ENCODE measurements around the gene ABCB8.
"Not testable (repeated sequence)": the region's sequence is repeated elsewhere in the genome, so short reads cannot be mapped to it uniquely, and the experiment has no call there.

Gene ABCB8

GRCh38 chr7:151014950-151015349 is 13.3 kb upstream of the ABCB8 start:
- no peak for DNase-seq (ENCODE audit: low read depth)

- DNase-seq (ENCODE audit: low read depth), result no peak
These were observed 12.3 kb upstream of the ABCB8 start for GRCh38 chr7:151015967-151016366.

DNA sequence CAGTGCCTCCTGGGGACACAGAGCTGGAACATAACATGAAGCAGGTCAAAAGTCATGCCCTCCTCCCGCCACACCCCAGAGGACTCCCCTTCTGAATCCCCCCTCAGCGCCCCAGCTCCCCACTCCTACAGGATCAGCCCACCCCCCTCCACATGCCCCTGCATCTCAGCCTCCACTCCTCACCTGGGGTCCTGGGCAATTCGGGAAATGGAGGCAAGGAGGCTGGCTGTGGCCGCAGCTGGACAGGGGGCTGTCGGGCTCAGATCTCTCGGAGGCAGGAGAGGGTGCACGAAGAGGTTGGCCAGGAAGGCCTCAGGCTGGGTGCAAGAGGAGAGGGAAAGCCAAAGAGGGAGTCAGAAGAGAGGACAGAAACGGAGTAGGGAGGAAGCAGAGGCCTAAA is 11.7 kb upstream of the ABCB8 start:
- DNase-seq (ENCODE audit: low read depth), result no peak

DNA sequence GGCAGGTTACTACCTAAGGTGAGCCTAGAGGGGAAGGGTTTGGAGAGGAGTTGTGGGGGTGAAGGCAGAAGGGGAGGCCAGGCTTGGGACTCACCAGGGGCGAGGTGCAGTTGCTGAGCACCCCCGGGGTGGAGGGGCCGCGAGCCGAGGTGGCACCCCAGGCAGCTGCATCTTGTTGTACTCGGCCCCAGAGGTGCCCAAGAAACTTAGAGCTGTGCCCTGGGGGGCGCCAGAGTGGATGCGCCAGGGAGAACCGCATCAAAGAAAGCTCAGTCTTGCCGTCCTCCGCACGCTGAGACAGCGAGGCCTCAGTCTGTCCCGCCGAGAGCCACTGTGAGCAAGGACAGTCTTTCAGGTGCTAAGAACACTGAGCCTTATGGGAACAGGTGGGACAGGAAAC is 11.3 kb upstream of the ABCB8 start:
- no peak for DNase-seq (ENCODE audit: low read depth)

GRCh38 chr7:151017370-151017952 is 10.8 kb upstream of the ABCB8 start:
- DNase-seq (ENCODE audit: low read depth), result no peak

DNA sequence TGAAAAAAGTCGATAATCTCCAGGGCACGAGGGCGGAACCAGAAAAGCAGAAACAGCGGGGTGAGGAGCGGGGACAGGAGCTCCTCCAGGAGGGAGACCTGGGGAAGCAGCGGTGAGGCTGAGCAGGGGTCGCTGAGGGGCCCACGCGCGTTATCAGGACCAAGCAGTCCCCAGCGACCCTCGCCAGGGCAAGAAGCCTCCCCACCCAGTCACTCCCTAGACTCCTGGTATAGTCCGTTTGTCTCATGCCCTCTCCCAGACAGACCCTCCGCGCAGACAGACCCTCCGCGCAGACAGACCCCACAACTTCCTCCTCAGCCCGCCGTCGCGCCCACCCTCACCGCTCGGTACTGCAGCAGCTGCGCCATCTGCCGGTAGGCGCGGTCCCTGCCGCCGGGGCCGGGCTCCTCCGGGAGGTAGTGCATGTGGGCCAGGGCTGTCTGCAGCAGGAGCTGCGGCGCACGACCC is 10.3 kb upstream of the ABCB8 start:
- peak; percentile 73 for DNase-seq (ENCODE audit: low read depth)

DNA sequence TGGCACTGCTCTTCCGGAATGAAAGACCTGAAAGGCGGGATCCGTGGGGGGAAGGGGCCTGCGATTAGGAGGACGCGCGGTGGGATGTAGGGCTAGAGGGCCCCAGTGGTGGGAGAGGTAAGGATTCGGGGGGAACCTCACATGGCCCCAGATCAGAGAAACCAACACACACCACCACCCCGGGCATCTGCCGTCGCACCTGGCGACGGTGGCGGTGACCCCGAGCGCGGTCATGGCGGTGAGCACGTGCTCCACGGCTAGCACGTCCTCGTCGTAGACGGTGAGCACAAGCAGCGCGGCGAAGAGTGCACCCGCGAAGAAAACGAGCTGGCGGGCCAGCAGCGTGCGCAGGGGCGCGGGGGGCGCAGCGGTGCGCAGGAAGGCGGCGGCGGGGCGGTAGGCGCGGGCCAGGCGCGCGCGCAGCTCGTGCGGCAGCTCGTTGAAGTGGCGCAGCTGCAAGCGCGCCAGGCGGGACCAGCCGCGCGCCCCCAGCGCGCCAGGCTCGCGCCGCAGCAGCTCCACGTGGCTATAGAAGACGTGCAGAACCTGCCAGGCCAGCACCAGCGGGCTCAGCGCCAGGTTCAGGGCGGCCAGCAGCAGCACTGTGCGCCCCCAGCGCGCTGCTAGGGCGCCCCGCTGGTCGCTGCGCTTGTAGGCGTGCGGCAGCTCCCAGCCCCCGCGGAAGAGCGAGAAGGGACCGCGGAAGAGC is 9.7 kb upstream of the ABCB8 start:
- no peak for DNase-seq (ENCODE audit: low read depth)

GRCh38 chr7:151019130-151019447 is 9.2 kb upstream of the ABCB8 start:
- no peak for DNase-seq (ENCODE audit: low read depth)

- DNase-seq (ENCODE audit: low read depth), result no peak
These were observed 8.0 kb upstream of the ABCB8 start for GRCh38 chr7:151020231-151020630.

GRCh38 chr7:151023232-151023631 is 5.0 kb upstream of the ABCB8 start:
- no peak for DNase-seq (ENCODE audit: low read depth)

DNA sequence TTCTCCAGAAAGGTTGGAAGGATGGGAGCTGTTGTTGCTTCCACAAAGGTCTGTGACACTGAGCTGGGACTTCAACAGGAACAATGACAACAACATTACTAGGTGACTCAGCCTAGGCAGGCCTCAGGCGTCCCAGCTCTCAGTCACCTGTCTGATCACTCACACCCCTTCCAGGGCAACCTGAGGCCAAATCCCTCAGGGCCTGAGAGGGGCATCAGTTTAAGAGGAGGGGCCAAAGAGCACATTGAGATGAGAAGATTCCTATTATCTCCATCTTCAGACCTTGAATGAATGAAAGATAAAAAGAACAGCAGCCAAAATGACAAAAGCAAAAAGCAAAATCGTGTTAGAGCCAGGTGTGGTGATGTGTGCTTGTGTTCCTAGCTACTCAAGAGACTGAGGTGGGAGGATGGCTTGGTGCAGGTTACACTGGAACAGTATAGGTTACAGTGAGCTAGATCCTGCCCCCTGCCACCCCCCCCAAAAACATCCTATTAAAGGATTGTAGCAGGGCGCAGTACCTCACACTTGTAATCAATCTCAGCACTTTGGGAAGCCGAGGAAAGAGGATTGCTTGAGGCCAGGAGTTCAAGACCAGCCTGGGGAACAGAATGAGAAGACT is 3.7 kb upstream of the ABCB8 start, which contains the start of gene ATG9B:
Gene ATG9B, minus strand, starts transcription at position 60 of the 622 bp plus-strand sequence. CDS start 71 bp downstream, outside the sequence.
- no peak for DNase-seq (ENCODE audit: low read depth)

DNA sequence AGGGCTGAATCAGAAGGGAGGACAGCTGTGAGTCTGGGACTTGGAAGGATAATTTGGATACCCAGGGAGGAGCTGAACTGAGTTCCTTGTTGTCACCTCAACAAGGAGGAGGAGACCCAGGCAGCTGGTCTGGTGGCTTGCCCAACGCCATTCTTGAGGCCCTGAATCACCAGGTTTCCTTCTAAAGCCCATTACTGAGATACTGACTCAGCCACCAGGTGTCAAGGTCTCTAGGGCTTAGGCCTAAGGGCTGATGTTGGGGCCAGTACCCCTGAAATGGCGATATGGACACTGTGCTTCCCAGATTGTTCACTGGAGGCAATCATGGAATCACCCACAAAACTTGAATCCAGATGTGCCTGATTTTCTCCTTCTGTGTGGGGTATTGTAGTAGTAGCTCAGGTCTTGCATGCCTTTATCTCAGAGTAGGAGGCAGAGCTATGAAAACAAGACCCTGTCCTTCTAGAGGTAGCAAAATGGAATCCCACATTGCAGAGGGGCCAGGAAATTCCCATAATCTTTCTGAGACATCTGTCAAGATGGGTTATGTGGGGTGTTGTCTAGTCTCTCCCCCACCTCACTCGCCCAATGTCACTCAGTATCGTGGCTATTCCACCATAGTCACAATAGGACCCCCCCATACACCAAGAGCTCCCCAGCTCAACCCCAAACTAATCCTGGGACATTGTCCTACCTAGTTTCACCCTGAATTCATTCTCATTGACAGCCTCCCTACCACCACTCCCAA is 2.2 kb upstream of the ABCB8 start:
- DNase-seq (ENCODE audit: low read depth), result no peak

- DNase-seq (ENCODE audit: low read depth), result not testable (repeated sequence)
These were observed 1.2 kb upstream of the ABCB8 start for GRCh38 chr7:151026771-151027727.

GRCh38 chr7:151027728-151028130 is 521 bp upstream of the ABCB8 start:
- DNase-seq (ENCODE audit: low read depth), result not testable (repeated sequence)

DNA sequence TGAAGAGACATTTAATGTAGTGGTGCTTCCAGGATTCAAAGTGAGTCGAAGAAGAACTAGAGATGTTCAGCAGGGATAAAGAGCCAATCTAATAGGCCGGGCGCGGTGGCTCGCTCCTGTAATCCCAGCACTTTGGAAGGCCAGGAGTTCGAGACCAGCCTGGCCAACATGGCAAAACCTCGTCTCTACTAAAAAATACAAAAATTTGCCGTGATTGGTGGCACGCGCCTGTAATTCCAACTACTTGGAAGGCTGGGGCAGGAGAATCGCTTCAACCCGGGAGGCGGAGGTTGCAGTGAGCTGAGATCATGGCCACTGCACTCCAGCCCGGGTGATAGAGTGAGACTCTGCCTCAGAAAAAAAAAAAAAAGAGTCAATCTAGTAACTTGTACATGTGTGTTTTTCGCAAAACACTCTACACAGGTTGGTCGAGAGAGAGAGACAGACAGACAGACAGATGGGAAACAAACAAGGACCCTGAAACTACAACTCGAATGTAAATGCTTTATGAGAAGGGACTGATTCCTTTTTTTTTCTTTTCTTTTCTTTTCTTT is 775 bp downstream of the ABCB8 start:
- DNase-seq (ENCODE audit: low read depth), result no peak

DNA sequence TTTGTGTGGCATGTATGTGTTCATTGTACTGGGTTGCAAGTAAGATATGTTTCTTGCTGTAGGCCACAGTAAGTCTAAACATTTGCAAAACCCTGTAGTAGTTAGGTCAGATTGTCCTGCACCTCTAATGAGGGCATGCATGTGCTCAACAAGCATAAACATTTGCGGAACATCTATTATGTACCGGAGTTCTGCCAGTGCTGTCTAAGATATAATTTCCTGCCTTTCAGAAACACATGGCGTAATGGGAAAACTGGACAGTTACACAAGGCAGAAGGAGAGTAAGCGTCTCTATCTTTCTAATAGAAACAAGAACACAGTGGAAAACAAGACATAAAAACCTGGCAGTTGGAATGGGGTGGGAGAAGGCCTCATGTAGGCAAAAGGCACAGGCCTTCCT is 2.8 kb downstream of the ABCB8 start:
- DNase-seq (ENCODE audit: low read depth), result no peak

DNA sequence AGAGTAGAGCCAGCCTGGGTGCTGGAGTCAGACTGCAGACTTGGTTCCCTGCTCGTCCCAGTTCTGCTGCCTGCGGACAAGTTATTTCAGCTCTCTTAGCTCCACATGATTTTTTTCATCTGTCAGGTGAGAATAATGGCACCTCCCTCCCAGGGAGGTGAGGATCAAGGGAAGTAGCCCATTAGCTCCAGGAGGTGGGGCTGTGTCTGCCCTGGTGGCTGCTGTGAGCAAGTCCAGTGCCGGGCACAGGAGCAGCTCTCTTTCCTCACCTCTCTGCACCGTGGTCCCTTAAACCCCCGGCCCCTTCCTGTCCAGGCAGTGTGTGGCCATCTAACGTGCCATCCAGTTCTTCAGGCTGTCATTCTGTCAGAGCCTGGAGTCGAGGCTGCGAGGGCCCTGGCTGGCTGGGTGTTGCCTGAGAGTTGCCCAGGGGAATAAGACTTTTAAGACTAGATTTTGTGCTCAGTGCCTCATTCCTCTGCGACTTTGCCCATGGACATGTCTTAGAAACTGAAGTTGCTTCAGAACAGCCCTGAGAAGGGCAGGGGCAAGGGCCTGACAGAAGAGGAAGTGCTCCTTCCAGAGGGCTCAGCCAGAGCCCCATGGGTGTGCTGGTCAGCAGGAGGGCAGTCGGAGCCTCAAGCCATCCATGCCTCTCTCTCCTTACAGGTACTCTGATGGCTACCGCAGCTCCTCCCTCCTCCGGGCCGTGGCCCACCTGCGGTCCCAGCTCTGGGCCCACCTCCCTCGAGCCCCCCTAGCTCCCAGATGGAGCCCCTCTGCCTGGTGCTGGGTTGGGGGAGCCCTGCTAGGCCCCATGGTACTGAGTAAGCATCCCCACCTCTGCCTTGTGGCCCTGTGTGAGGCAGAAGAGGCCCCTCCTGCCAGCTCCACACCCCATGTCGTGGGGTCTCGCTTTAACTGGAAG is 5.0 kb downstream of the ABCB8 start:
- no peak for DNase-seq (ENCODE audit: low read depth)

- no peak for DNase-seq (ENCODE audit: low read depth)
These were observed 5.6 kb downstream of the ABCB8 start for GRCh38 chr7:151033864-151034249.

GRCh38 chr7:151034312-151035025 is 6.2 kb downstream of the ABCB8 start:
- no peak for DNase-seq (ENCODE audit: low read depth)
